HPDE6-E6E7 (cell line): ENCODE results near the gene DCC.
"Not testable (repeated sequence)": the region's sequence is repeated elsewhere in the genome, so short reads cannot be mapped to it uniquely, and the experiment has no call there.

ENCODE experiments used
- DNase-seq: peaks from one replicate; pipeline ENCODE4 v3.0.0; 2011; ENCODE audit warnings: missing footprints; ENCODE audit errors: extremely low spot score

The DCC gene

GRCh38 chr18:52345428-52345827, 5.4 kb downstream of the DCC start:
- DNase-seq, result no peak

GRCh38 chr18:52348209-52348608, 8.2 kb downstream of the DCC start:
- DNase-seq, result peak; percentile 5

GRCh38 chr18:52349498-52349897, 9.5 kb downstream of the DCC start:
- no peak for DNase-seq

GRCh38 chr18:52352920-52353319, 12.9 kb downstream of the DCC start:
- no peak for DNase-seq

DNA sequence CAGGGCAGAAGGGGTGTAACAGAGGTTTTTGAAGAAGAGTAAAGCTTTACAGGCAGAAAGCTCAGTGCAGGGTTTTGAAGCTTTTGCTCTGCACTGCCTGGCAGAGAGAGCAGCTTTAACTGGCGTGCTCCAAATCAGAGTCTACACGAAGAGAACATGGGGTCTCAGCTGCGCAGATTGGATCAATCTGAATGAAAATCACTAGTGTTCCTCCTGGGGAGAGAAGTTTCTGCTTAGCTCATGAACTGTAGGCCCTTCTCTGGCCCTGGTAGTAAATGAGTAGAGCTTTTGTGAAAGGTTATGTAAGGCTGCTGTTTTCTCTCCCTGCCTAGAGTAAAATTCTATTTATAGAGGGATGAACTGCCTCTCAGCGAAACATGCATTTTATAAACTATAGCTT, 13.6 kb downstream of the DCC start:
- no peak for DNase-seq

DNA sequence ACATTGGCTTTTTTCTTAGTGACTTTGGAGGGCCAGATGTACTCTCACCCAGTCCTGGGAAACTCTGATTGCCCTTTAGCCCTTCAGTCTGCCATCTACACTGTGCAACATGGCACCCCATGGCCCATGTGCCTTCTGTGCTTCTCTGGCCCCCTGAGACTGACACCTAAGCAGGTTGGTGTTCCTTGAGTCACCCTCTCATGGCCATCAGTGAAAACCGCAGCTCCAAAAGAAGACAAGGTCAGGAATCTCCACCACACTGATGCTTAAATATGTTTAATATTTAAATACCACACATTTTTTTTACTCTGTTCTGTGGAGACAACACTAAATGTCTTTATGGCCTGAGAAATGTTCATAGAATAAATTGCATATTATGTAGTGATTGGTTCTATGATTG, 23.9 kb downstream of the DCC start:
- DNase-seq, result no peak

DNA sequence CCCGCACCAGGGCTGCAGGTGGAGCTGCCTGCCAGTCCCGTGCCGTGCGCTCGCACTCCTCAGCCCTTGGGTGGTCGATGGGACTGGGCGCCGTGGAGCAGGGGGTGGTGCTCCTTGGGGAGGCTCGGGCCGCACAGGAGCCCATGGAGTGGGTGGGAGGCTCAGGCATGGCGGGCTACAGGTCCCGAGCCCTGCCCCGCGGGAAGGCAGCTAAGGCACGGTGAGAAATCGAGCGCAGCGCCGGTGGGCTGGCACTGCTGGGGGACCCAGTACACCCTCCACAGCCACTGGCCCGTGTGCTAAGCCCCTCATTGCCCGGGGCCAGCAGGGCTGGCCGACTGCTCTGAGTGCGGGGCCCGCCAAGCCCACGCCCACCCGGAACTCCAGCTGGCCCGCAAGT, 26.9 kb downstream of the DCC start:
- not testable (repeated sequence) for DNase-seq

DNA sequence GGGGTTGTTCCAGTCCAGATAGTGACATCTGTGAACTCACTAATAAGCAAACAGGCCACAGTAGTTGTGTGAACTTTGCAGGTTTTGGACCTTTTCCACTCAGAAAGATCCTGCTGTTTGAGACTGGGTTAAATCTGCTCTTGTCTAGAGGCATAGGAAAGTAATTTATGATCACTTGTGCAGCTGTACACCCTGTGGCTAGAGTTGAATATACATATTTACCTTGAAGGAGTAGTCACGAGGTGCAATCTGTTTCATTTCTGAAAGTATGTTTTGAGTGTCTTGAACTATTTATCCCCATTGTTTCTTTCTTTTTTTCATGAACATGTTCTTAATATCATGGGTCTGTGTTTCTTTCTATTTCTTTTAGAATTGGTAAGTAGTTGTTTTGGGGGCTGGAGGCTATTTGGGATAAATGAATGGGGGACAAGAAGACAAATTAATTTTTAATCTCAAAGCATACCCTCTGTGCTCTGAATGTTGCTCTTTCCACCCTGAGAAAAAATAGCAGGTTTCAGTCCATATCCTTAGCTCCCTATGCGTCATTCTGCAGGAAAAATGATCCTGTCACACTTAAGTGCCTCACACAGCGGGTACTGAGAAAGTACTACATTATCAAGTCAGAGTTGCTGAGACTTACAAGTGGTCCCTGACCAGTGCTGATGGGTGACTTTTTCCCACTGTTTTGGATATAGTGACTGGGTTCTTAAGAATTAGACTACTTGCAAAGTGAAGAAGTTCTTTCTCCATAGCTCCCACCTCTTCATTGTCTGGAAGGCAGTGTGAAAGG, 28.2 kb downstream of the DCC start:
- DNase-seq, result no peak

DNA sequence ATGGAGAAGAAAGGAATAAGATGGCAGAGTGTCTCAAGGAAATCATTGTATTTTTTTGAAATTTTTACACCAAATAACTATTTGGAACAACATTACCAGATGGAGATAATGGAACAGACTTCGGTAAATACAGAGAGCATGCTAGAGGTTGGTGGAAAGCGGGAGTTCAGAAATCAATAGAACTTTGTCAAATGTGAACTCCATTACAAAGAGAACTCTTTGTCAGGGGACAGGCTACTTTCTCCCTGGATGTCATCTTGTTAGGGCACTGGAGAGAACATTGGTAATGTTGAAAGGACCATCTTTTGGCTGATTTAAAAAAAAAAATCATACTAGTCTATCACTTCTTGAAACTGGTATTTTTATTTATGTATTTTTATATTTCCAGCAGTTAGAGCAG, 30.8 kb downstream of the DCC start:
- no peak for DNase-seq

DNA sequence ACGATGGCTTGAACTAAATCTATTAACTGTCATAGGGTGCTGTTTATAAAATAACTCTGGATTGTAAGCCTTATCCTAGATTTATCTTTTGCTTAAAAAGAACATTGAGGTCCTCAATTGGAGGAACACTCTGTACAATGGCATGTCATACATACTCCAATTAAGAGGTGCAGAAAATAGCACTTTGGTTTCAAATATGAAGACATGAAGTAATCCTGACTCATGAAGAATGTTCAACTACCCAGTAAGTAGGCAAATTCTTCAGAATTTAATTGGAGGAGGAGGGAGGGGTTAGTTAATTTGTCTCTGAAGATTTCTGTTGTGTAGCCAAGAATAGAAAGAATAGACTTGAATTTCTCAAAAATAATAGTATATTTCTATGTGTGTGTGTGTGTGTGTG, 36.1 kb downstream of the DCC start:
- DNase-seq, result no peak

- no peak for DNase-seq
Measured at GRCh38 chr18:52377094-52377493, 37.1 kb downstream of the DCC start.

DNA sequence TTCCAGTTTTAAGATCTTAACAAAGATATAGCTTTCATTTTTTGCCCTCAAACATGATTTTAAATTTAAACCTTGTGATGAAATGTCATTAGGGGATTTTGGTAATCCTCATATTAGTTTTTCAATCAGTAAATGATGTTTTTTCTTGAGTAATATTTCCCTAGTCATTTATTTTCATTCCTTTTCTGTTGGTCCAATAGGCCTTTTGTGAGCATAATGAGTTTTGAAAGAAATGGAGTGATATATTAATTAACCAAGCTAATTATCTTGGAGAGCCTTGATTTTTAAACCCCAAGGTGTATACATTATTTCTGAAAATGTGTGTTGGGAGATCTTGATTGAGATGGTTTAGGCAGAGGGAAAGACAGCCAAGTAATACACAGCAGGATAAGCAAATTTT, 46.3 kb downstream of the DCC start:
- DNase-seq, result no peak

DNA sequence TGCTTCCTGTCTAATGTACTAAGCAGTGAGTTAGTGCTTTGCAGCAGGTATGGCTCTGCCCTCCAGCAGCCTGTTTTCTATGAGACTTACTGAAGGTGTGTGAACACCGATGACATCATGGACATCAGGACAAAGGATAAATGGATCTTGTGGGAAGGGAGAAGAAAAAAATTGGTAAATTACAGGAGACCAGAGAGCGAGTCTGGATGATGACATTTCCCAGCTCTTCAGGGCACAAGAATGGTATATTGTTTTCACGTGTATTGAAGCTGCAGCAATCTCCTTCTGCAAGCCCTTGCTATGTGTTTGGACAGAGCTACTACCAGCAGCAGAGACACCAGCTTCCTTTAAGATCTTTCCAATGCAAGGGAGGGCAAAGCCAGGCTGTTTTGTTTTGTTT, 47.2 kb downstream of the DCC start:
- DNase-seq, result no peak

DNA sequence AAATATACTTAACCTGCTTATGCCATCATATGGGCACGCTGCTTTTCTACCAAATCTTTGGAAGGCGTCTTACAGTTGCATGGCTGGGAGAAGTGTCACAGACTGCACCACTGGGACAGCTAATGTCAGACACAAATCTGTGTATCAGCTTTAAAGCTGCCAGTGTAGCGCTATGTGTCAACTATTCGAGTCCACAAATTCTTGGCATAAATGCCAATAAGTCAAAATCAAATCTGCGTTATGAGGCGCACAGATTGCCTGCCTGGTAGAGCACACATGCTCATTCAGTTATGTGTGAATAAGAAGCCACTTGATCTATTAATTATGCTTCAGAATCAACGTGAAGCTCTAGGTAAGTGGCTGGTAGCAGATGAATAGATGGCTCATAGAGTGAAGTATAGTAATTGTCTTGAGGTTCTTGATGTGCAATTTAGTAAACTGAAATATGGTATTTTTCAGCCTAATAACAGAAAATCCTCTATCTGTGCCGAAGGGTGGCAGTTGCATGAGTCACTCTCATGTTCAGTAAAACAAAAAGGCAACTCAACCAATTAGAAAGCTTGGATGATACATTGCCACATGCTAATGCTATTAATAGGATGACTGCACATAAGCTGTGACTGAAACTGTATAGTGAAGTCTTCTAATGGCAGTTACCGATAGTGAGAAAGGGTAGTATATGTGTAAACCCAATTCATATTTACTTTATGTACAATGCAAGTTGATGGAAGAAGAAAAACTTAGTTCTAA, 52.0 kb downstream of the DCC start:
- no peak for DNase-seq

DNA sequence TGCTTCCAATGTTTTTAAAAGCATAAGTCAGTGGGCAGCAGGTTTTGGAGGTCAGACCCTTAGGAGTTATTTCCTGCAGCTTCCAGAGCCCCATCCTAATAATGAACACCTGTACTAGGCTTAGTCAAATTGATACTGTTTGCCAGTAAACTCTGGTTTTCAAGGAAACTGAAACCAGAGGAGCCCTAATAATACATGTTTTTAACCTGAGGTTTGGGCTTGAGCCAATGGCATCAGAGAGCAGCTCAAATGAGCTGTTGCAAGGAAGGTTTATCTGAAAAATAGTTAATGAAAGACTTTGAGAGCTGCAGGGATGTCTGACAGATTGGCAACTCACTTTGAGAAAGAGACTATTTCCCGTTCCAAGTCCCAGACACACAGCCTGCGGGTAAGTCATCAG, 54.6 kb downstream of the DCC start:
- no peak for DNase-seq

DNA sequence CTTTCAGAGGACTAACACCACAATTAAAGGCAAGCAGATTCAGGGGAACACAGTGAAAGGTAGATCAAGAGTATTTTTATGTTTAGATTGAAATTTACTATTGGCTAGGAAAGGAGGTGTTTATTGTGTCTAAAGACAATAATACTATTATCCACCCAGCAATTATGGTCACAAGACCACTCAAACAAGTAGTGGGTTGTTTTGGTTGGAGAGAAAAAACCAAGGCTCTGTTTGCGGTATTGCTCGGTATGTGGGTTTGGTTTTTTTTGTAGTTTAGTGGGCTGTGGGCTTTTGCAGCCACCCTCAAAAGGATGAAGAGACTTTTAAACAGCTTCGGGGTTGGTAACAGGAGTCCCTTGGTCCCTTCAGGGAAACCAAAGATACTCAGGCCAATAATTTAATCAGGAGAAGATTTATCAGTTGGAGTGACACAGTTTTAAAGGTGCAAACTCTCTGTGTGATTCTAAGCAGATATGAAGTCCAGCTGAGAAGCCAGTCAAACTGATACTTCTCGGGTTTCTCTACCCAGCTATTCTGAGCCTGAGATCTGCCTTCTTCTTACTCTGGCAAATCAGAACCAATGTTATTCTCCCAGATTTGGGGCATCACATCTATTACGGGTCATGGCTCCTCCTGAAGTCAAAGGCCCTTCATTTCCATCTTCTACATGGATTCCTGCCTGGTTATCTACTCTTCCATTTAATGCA, 55.3 kb downstream of the DCC start:
- DNase-seq, result no peak

- no peak for DNase-seq
Measured at GRCh38 chr18:52401236-52401635, 61.2 kb downstream of the DCC start.

GRCh38 chr18:52402814-52403213, 62.8 kb downstream of the DCC start:
- no peak for DNase-seq

DNA sequence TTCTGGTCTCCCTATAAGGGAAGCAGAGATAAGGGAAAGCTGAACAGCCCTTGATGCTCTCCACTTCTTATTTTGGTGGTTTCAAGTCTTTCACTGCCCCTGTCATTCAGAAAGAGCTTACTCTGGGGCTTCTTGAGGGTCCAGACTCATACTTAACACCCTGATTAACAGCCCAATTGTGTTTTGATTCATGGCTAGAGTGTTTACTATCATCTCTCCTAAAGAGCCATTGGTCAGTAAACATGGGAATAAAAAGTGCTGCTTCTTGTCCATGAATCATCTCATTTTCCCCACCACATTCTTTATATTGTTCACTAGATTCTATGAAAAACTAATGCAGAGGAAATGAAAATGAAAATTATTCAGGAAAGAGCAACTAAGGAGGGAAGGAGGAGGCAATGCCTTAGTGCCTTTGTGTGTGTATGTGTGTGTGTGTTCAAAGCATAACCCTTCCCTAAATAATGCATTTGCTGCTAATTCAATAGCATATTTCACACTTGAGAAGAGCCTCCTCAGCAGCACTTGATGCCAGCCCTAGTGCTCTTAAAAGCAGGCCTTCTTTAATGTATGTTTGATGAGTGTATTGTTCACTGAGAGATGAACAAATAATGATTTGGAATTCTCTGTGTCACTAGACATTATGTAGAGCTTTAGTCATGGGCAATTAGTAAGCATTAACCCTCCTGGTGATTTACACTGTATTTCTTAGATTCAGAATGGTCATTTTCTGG, 63.5 kb downstream of the DCC start:
- DNase-seq, result no peak

GRCh38 chr18:52408800-52409302, 68.9 kb downstream of the DCC start:
- no peak for DNase-seq

GRCh38 chr18:52409727-52410126, 69.7 kb downstream of the DCC start:
- DNase-seq, result peak; percentile 2

DNA sequence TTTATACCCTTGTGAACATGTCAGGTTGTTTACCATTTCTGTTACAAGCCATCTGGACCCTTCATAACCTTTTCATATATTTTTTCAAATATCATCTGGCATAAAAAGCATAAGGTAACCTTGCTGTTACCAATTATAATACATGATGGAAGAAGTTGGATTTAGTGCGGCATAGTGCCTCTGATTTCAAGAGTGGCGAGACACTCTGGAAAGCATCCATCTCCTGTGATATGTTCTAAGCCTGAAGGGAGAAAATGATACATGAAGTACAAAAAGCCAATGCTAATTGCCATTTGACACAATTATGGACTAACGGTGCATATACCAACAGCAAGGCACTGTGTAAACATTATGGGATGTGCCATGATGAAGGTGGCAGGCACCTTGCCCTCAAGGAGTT, 75.1 kb downstream of the DCC start:
- no peak for DNase-seq
